Stimulated activated CD8-positive, alpha-beta memory T cell treated with anti-CD3 and anti-CD28 coated beads, Interleukin-7, amount 100 ng/mL, for 24 hours (primary cell): ENCODE data around the gene LCT.
A peak's percentile ranks its signal among the peaks of the same experiment; 100 is the strongest.
"Not testable (repeated sequence)": the region's sequence is repeated elsewhere in the genome, so short reads cannot be mapped to it uniquely, and the experiment has no call there.

Source experiments
- DNase-seq: peaks from one replicate; pipeline ENCODE4 v3.0.0-alpha.2; 2020; ENCODE audit warnings: low read depth

The LCT gene

DNA sequence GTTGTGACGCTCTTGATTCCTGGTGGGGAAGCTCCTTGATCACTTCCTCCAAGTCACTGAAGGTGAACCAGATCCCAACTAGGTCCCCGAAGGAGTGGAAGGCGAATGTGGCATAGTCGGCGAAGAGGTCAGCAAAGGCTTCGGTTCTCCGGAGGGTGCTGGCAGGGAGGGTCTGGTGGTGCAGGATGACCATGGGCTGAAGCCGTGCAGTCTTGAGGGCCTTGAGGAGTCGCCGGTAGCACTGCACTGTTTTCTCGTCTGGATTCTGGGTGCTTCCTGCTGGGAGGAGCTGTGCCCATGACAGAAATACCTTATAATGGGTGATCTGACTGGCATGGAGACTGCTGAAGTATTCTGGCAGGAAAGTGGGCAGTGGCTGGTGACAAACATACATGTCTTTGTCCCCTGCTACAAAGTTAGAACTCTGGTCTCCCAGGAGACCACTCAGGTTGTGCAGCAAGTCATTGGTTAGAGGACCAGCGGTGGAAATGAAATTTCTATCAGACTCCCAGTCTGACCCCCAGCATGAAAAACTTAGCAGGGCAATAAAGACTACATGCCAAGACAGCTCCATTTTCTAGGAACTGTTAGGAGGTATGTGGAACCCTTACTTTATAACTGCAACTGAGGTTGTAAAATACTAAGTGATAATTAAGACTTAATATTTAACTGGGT lies at the start of gene LCT:
LCT (minus strand) TSS at position 589 of the 675 bp plus-strand sequence; CDS start at position 574, 15 bp downstream.
- no peak for DNase-seq

DNA sequence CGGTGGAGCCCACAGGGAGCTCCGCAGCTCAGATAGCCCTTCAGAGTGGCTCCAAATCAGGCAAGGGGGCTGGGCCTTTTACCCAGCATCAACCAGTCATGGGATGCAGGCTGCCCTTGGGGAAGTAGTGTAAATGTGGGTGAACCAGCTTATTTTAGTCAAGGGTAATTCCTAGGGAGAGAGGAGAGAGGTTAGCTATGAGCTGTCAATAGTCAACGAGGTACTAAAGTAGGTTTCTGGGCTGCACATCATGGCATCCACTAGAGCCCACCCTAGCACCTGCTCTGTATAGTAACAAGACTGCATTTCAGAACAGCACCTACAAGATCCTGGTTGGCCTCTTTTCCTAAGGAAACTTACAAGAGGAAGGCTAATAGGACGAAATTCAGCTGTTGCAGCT lies 48.7 kb upstream of the LCT start:
- no peak for DNase-seq

DNA sequence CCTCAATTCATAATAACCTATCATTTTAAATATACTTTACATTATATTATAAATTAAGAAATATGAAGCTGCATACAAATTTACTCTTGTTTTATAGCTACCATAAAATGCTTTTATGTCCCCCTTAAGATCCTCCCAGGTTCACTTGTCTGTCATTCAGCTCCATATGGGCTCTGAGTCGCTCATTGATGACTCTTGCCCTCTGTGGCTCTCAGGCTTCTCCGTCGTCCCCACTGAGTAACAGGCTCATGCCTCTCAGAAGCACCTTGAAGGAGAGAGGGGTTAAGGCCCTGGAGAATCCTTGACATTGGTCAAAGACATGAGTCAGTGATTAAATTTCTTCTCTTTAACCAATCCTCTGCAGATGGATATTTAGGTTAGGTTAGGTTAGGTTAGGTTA lies 45.4 kb upstream of the LCT start:
- DNase-seq, result no peak

DNA sequence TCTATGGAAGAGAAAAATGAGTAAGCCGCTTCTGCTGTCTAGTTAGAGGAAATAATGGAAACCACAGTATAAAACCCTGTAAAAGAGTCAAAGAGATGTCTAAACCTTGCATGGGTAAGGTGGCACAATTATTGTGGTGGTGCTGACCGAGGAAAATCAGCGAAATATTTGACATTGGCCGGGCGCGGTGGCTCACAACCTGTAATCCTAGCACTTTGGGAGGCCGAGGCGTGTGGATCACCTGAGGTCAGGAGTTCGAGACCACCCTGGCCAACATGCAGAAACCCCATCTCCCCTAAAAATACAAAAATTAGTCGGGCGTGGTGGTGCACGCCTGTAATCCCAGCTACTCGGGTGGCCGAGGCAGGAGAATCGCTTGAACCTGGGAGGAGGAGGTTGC lies 39.8 kb upstream of the LCT start:
- DNase-seq, result not testable (repeated sequence)

DNA sequence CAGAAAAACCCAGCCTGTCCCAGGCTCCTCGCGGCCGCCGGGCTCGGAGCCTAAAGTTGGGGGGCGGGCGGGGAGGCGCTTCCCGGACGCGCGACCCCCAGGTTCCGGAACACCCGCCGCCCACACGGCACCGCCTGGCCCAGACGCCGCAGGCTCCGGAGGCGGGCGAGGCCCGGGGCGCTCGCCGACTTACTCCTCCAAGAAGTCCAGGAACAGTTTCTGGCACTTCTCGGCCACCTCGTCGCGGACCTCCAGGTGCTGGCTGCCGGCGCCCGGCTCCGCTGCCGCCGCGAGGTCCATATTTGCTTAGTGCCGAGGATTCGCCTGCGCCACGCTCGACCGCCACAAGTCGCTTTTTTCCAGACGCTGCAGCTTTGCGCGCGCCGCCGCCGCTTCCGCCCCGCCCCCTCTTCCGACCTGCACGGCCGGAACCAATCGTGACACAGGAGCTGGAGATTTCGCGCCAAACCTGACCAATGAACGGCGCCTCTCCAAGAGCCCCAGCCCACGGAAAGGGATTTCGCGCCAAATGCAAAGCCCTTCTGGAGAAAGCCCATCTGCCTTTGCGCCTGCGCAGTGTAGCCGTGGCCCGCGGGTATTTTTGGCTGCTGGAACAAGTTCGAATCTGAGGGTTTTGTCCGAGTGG lies 39.2 kb upstream of the LCT start, which contains the start of gene MCM6:
MCM6 (minus strand) TSS at position 378 of the 646 bp plus-strand sequence; CDS start at position 300, 78 bp downstream.
- DNase-seq, result peak; percentile 97

DNA sequence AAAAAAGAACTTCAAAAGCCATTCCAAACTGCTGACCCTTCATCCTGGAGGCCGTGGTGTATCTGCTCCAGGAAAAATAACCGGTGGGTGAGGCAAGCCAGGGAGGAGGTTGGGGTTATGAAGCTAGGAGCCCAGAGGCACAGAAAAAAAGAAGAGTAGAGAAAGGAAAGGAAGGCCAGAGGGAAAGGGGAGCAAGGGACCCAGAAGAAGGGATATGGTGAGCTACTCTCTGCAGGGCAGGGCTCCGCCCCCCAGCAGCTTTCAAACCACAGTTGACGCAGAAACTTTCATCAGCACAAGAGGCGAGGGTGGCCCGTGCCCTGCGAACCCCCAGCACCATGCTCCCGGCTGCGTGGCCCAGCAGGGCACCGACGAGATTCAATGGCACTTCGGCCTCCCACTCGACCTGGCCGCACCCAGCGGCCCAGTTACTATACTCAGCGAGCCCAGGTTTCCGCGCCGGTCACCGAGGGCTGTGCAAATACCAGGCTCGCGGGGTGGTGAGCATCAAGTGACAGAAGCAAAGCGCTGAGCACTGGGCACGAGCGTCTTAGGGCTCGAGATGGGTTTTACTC lies 38.6 kb upstream of the LCT start:
- peak; percentile 57 for DNase-seq

DNA sequence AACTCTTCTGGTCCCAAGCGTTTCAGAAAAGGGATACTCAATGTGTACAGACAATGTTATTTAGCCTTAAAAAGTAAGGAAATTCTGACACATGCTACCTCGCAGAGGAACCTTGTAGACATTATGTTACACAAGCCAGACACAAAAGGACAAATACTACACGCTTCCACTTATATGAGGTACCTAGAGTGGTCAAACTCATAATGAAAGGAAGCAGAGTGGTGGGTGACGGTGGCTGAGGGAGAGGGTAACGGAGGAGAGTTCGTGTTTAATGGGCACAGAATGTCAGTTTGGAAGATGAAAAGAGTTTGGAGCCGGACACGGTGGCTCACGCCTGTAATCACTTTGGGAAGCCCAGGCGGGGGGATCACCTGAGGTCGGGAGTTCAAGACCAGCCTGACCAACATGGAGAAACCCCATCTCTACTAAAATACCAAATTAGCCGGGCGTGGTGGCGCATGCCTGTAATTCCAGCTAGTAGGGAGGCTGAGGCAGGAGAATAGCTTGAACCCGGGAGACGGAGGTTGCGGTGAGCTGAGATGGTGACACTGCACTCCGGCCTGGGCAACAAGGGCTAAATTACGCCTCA lies 37.9 kb upstream of the LCT start:
- DNase-seq, result no peak

DNA sequence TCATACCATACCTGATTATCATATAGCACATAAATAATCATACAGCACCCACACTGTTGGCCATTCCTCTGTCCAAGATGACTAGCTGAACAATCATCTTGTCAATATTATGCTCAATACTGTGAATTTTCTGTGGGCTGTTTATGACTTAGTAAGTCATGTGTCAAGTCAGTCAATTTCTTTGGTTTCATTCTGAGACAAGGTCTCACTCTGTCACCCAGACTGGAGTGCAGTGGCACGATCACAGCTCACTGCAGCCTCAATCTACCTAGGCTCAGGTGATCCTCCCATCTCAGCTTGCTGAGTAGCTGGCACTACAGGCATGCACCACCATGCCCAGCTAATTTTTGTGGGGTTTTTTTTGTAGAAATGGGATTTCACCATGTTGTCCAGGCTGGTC lies 33.6 kb upstream of the LCT start:
- no peak for DNase-seq

DNA sequence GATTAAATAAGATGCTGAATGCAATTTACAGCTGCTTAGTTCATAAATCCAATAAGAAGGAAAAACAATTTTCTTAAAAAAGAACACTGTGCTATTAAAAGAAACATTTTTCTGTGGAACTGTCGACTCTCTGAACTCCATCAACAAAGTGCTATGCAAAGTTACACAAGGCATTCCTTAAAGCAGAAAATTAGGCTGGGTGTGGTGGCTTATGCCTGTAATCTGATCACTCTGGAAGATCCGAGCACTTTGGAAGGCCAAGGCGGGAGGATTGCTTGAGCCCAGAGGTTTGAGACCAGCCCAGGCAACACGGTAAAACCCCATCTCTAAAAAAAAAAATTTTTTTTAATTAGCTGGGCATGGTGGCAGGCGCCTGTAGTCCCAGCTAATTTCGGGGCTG lies 26.2 kb upstream of the LCT start:
- no peak for DNase-seq

DNA sequence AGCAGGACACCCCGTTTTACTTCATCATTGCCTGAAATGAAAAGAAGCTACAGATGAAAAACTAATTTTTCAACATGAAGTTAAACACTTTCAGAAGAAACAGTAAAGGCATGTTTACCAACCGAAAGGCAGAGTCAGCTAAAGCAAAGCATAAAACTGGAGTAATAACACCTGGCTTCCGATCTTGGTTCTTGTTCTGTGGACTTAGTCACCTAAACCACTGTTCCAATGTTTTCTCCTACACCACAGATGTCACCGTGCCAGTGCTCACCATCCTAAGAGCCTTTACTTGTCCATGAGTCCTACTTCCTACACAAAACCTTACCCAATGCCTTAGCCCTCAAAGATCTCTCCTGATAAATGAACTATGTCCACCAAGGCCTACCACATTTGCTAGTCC lies 25.7 kb upstream of the LCT start:
- DNase-seq, result no peak

DNA sequence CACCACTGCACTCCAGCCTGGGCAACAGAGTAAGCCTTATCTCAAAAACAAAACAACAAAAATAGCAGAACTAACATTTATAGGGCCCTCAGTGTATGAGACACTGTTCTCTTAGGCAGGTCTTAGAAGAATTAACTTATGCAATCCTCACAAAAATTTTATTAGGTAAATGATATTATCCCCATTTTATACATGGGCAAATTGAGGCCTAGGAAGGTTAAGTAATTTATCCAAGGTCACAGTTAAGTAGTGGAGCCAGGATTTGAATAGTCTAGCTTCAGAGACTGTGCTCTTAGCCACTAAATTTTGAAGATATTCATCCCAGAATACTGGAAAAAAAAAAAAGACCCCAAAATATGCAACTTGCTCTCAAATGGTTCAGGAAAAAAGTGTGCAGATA lies 16.4 kb upstream of the LCT start:
- DNase-seq, result no peak

DNA sequence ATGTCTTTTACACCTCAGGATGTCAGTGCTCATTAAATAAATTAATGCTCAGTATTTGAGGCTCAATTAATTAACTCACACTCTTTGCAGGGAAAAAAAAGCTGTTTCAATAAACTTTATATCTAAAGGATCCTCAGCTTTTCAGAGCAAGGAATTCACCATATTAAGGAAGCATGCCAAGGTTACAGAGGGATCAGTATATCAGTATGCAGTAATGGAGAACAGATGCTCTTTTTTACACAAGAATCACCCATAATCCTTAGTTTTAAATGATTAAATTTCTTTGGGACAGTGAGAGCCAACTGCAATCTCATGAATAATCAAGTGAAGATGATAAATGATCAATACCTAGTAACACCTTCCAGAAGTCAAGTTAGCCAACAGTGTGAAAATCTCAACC lies 14.9 kb upstream of the LCT start:
- no peak for DNase-seq

DNA sequence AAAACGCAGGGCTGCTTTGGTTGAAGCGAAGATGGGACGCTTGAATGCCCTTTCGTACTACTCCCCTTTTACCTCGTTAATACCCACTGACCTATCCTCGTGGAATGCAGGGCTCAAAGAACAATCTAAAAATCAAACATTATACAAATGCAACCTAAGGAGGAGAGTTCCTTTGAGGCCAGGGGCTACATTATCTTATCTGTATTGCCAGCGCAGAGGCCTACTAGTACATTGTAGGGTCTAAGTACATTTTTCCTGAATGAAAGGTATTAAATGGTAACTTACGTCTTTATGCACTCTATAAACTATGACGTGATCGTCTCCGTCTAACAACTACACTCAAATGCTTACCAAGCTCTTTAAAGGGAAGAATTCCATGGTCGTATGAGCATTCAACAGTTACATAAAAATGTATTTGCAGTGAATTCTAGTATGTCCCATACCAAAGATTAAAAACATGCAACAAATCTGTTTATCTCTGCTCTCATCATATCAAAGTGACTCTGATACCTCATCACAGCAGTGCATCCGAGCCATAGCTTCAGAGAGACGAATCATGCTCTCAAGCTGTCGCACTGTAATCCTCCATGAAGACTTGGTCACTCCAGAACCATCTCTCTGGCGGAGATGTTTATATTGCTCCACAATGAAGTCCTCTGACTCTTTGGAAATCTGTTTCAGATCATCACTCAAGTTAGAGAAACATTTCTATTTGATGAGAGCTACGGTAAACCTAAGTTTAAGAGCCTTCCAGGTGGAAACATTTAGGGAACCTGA lies 14.1 kb upstream of the LCT start:
- no peak for DNase-seq

DNA sequence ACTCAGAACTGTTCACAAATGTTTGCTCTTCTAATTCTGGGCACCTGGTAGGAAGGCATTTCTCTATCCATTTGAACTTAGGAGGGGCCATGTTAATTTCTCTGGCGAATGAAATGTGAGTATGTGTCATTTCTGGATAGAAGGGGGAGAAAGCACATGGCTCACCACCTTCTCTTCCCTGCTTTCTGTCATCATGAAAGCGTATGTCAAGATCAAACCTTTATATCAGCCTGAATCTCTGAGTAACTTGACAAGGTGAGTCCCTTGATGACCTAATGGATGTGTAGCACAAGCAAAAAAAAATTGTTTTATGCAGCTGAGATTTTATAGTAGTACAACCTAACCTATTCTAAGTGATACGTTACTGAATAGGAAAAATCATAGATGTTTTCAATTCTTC lies 12.1 kb upstream of the LCT start:
- no peak for DNase-seq

DNA sequence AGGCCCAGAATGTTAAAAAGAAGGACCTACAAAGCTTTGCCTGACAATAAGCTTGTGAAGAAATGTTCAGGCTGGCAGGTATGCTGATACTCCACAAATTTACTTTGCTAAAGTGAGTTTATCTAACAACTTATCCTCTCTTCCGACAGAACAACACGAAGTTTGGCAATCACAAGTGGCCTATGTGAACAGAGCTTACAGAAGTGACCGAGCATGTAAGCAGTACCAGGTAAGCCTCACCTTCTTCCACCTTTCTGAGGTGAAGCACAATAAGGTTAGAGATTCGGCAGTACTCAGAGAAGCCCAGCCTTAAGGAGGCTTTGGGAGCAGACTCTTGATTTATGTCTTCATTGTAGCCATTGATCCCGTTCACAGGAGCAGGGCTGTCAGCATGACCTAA lies 9.0 kb upstream of the LCT start:
- DNase-seq, result no peak

DNA sequence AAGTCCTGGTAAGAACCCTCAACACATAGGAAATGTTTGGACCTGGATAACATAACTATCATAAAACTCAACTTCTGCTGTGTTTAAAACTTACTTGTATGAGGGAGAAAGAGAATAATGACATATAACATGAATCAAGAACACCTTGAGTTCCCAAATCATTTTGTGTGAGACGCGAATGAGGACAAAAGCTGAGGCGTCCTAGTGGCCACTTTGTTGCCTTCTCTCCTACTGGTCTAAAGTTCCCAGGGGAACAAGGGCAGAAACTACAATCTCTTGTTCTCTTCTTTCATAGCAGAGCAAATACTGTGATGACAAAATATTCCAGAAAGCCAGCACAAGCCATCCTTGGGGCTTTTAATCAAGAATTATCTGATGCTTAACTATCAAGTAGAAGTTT lies 8.3 kb upstream of the LCT start:
- DNase-seq, result no peak

DNA sequence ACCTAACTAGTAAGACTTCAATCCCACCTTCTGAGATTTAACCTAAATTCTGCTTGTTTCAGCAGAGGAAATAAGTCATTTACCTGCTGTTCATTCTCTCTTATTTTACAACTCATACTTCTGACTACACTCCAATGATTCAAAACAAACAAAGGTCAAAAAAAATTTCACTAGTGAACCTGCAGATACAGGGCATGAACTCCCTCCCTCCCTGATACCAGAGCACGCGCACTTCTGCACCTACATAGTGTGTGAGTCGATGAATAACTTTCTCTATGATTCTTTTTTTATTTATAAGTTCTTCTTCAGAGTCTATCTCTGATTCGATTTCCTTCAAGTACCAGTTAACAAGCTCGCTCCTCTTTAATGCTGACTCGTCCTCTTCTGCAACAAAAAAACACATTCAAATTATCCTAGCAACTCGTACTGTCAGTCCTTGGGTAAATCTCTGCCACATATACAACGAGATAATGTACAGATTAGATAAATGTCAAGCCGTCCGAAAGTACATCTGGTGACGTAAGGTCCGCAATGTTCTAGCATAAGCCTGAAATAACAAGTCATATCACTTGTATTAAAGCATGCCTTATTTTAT lies 7.4 kb upstream of the LCT start:
- DNase-seq, result no peak

DNA sequence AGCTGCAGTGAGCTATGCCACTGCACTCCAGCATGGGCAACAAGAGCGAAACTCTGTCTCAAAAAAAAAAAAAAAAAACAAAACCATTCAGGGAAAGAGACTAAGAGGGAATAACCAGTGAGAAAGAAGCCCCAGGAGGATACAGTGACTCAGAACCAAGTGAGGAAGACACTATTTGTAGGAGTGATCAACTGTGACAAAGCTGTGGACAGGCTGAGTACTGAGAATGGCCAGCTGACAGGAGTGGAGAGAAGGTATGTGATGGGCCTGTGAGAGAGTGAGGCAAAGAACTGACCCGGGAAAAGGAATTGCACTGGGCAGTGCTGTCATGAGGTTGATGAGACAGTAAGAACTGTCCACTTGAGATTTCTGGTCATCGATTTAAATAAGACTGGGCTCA lies 6.7 kb upstream of the LCT start:
- no peak for DNase-seq

DNA sequence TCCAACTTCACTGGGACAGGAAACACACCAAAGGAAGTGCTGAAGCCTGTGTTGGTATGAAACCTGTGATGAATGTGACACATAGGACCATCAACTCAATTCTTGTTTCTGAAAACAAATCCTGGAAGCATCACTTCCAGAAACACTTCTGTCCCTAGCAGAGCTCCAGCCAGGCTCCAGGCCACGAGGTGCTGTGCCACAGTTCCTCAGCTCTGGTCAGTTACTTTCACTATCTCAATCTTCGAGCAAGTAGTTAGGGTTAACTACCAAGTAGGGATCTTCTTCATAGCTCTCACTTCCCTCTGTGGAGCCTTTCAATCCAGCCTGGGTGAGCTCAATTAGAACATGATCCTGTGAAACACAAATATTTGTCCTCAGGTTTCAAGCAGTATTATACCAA lies 3.6 kb upstream of the LCT start:
- DNase-seq, result no peak

DNA sequence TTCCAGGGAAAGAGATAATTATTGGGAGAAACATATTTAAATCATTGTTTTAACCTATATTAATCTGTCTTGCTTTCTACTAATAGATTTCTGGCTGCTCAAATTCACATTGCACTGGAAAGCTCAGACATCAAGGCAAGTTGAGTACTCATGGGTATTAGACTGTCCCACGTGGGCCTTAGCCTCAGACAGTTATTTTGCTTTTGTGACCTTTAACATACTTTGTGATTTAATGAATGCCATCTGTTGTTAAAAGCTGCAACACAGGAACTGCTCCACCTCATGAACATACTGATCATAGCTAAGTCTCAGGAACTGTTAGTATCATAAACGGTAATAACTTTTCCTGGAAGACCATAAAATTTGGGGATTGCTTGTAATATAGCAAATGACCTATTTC lies 2.7 kb upstream of the LCT start:
- no peak for DNase-seq

DNA sequence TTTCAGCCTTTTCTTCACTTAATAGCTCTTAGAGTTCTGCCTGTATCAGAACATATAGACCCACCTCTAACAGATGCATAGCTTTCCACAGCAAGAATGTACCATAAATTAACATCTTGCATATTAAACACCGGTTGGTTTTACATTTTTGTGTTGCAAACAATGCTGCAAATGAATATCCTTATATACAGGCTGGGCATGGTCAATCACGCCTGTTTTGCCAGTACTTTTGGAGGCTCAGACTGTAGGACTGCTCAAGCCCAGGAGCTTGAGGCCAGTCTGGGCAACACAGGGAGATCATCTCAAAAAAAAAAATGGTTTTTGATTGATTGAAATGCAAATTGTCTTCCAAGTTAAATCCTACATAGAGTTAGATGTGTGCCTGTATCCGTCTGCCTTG lies 1.5 kb upstream of the LCT start:
- DNase-seq, result no peak

DNA sequence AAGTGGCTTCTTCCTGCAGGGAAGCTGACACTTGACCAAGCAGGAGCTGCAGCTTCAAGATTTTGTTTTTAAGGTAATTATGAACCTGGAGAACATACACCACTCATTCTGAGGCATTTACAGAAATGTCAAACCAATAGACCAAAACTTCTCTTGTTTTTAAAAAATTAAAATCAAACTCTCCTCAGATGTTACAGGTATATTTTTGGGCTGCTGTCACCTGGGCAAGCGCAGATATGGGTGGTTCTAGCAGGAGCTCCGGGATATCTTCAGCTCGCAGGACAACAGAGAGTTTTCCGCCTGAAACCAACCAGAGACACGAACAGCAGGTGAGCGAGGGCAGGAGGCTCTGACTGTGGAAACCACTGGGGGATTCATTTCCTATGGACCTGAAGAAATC lies 4.1 kb downstream of the LCT start:
- DNase-seq, result no peak
